MCF 10A (cell line): ENCODE results near the gene PRM1. TPM values are rescaled to one million over a fixed set of nuclear protein-coding genes. Genes with fewer than 3 reads are reported as not detected.

Source experiments
- Bru-seq: library from RNA; stranded (reverse); fragments of 400-500 nt; gene quantifications from one replicate; lab custom pipeline; 2021; lab: Mats Ljungman, UMichigan
- BruChase-seq, 2 experiments: library from RNA; stranded (reverse); fragments of 400-500 nt; gene quantifications; one replicate each; lab custom pipeline; 2021; lab: Mats Ljungman, UMichigan
- BruUV-seq: library from RNA; stranded (reverse); fragments of 400-500 nt; replicated peaks from 2 replicates; lab custom pipeline; 2021; lab: Mats Ljungman, UMichigan
- CTCF ChIA-PET: fragments of 300-600 bp; sonication (Branson Sonifier 250); formaldehyde crosslinking; extraction: SDS; loops from one replicate; lab custom pipeline; 2021; ENCODE audit warnings: antibody characterized with exemption, inconsistent platforms; lab: Yijun Ruan, JAX
- POLR2A ChIA-PET: fragments of 300-600, 350-650 bp; sonication (Branson Sonifier 250); formaldehyde crosslinking; extraction: SDS; loops from one replicate; lab custom pipeline; 2020; ENCODE audit warnings: antibody characterized with exemption, inconsistent platforms; lab: Yijun Ruan, JAX
- DNase-seq: peaks from one replicate; pipeline ENCODE4 v3.0.0-alpha.2; 2018; ENCODE audit not compliant: unreplicated experiment
- H3K27ac Mint-ChIP-seq: one replicate; pipeline ENCODE4 v1.8.0; 2022; ENCODE audit warnings: mild to moderate bottlenecking, low read depth, mixed read lengths; ENCODE audit not compliant: unreplicated experiment
- H3K27me3 Mint-ChIP-seq: one replicate; pipeline ENCODE4 v1.8.0; 2022; ENCODE audit warnings: mixed read lengths; ENCODE audit not compliant: insufficient read depth, unreplicated experiment
- H3K36me3 Mint-ChIP-seq: one replicate; pipeline ENCODE4 v1.8.0; 2022; ENCODE audit warnings: mild to moderate bottlenecking, moderate library complexity, mixed read lengths; ENCODE audit not compliant: insufficient read depth, unreplicated experiment
- H3K4me1 Mint-ChIP-seq: one replicate; pipeline ENCODE4 v1.8.0; 2022; ENCODE audit warnings: mixed read lengths; ENCODE audit not compliant: insufficient read depth, unreplicated experiment
- H3K4me3 Mint-ChIP-seq: one replicate; pipeline ENCODE4 v1.8.0; 2022; ENCODE audit warnings: mild to moderate bottlenecking, moderate library complexity, mixed read lengths; ENCODE audit not compliant: unreplicated experiment
- H3K9me3 Mint-ChIP-seq: one replicate; pipeline ENCODE4 v1.8.0; 2022; ENCODE audit warnings: mixed read lengths; ENCODE audit not compliant: unreplicated experiment
- CTCF ChIP-seq: fragments of 200-600 bp; IDR thresholded peaks from one replicate; pipeline ENCODE4 v1.8.0; 2022; ENCODE audit warnings: antibody characterized with exemption, mild to moderate bottlenecking; ENCODE audit not compliant: unreplicated experiment
- intact Hi-C: fragments of 100-400 bp; cut with micrococcal nuclease; formaldehyde crosslinking; loops from 2 replicates; pipeline ENCODE4 v1.14.1; 2022
- long read RNA-seq: library from polyadenylated mRNA; stranded (forward); transcript quantifications from one replicate; pipeline ENCODE4 v2.0.0, GENCODE V29; 2022
- total RNA-seq: library from RNA; stranded (reverse); gene quantifications from 2 replicates; pipeline ENCODE4 v1.2.3, GENCODE V29; 2022

PRM1 gene
- total RNA-seq = not detected in 2 replicates
- Bru-seq, nascent RNA = not detected
- not detected for BruChase-seq, experiment 1, labeled RNA remaining after a 6-hour chase
- not detected for BruChase-seq, experiment 2, labeled RNA remaining after a 2-hour chase
- long read RNA-seq = 0 reads

GRCh38 chr16:11280616-11281522, at the start of gene PRM1:
TSS of gene PRM1 (minus strand) at chr16:11281330. CDS start at chr16:11281238, 92 bp downstream.
- ChIA-PET CTCF (no interaction called here), POLR2A (no interaction called here)
- no peaks in the 10 kb centered on the region for H3K36me3 Mint-ChIP-seq
- intact Hi-C loops = no loop called here
- peaks cover 6% of the 10 kb centered on the region for H3K4me1 Mint-ChIP-seq
- no peak within 1 kb of the TSS for H3K27ac Mint-ChIP-seq
- TF ChIP-seq CTCF = no peak
- no peak within 1 kb of the TSS for H3K4me3 Mint-ChIP-seq
- no TSS peak for BruUV-seq
- peaks cover 26% of the 10 kb centered on the region for H3K27me3 Mint-ChIP-seq
- no peaks in the 10 kb centered on the region for H3K9me3 Mint-ChIP-seq
- DNase-seq = no peak

- BruUV-seq = no TSS peak
- no peak overlapping the region for H3K27ac Mint-ChIP-seq
- no peaks in the 10 kb centered on the region for H3K27me3 Mint-ChIP-seq
- H3K4me1 Mint-ChIP-seq = peaks cover 22% of the 10 kb centered on the region
- ChIA-PET POLR2A (interaction anchor here (0.7 to 1.1 kb wide), 2 partner anchors 12 to 18 kb away, joined by 3 to 4 read pairs; no protein-coding TSS in a partner anchor), CTCF (interaction anchor here (0.6 kb wide), 1 partner anchor 40 kb away, joined by 5 read pairs; no protein-coding TSS in a partner anchor)
- no peak for DNase-seq
- intact Hi-C loops = no loop called here
- no peaks in the 10 kb centered on the region for H3K9me3 Mint-ChIP-seq
- no peaks in the 10 kb centered on the region for H3K36me3 Mint-ChIP-seq
- no peak overlapping the region for H3K4me3 Mint-ChIP-seq
- no peak for TF ChIP-seq CTCF
Observed at GRCh38 chr16:11330526-11331237, 49.6 kb upstream of the PRM1 start.

GRCh38 chr16:11329891-11330290, 48.8 kb upstream of the PRM1 start:
- intact Hi-C loops = no loop called here
- Mint-ChIP-seq H3K27ac (no peak overlapping the region), H3K9me3 (no peaks in the 10 kb centered on the region), H3K27me3 (no peaks in the 10 kb centered on the region), H3K4me3 (no peak overlapping the region), H3K36me3 (no peaks in the 10 kb centered on the region), H3K4me1 (peaks cover 22% of the 10 kb centered on the region)
- no peak for DNase-seq
- no peak for TF ChIP-seq CTCF
- BruUV-seq = no TSS peak
- CTCF ChIA-PET = interaction anchor here (0.9 kb wide), 1 partner anchor 16 kb away, joined by 3 read pairs; no protein-coding TSS in a partner anchor
- POLR2A ChIA-PET = interaction anchor here (1.1 kb wide), 1 partner anchor 11 kb away, joined by 4 read pairs; no protein-coding TSS in a partner anchor

GRCh38 chr16:11329071-11329491, 48.0 kb upstream of the PRM1 start:
- DNase-seq = no peak
- Mint-ChIP-seq H3K4me1 (peaks cover 22% of the 10 kb centered on the region), H3K27ac (no peak overlapping the region), H3K36me3 (no peaks in the 10 kb centered on the region), H3K27me3 (no peaks in the 10 kb centered on the region), H3K4me3 (peak overlapping the region; percentile 35), H3K9me3 (no peaks in the 10 kb centered on the region)
- BruUV-seq = no TSS peak
- no peak for TF ChIP-seq CTCF
- intact Hi-C loops = no loop called here
- CTCF ChIA-PET = interaction anchor here (0.7 kb wide), 1 partner anchor 350 kb away, joined by 3 read pairs; no protein-coding TSS in a partner anchor
- POLR2A ChIA-PET = no interaction called here
